ENCODE data around the gene VPS33A.

The VPS33A gene

GRCh38 chr12:122205053-122205925 is 61.0 kb downstream of the VPS33A start:
- TF ChIP-seq REST (IDR thresholded peaks at IDR 0.05; ENCODE audit: insufficient read depth in 1 of 2, low read depth in 2 of 2, low read length in 2 of 2) (no peak), FOXP2 (optimal IDR thresholded peaks at IDR 0.05; ENCODE audit: borderline replicate concordance, extremely low read depth, extremely low read length, insufficient read depth) (no peak), TAF1 (IDR thresholded peaks at IDR 0.05; ENCODE audit: borderline replicate concordance, insufficient read depth, low read length) (no peak), POLR2AphosphoS5 (IDR thresholded peaks at IDR 0.05; ENCODE audit: low read depth, low read length) (no peak), SIN3A (IDR thresholded peaks at IDR 0.05; ENCODE audit: borderline replicate concordance, insufficient read depth, low read length) (no peak)

- TF ChIP-seq FOXP2 (optimal IDR thresholded peaks at IDR 0.05; ENCODE audit: borderline replicate concordance, extremely low read depth, extremely low read length, insufficient read depth), result no peak
- no peak for TF ChIP-seq REST (IDR thresholded peaks at IDR 0.05; ENCODE audit: insufficient read depth in 1 of 2, low read depth in 2 of 2, low read length in 2 of 2)
- no peak for TF ChIP-seq TAF1 (IDR thresholded peaks at IDR 0.05; ENCODE audit: borderline replicate concordance, insufficient read depth, low read length)
- TF ChIP-seq POLR2AphosphoS5 (IDR thresholded peaks at IDR 0.05; ENCODE audit: low read depth, low read length), result no peak
- no peak for TF ChIP-seq SIN3A (IDR thresholded peaks at IDR 0.05; ENCODE audit: borderline replicate concordance, insufficient read depth, low read length)
Measured at GRCh38 chr12:122204167-122205052, 61.9 kb downstream of the VPS33A start.

DNA sequence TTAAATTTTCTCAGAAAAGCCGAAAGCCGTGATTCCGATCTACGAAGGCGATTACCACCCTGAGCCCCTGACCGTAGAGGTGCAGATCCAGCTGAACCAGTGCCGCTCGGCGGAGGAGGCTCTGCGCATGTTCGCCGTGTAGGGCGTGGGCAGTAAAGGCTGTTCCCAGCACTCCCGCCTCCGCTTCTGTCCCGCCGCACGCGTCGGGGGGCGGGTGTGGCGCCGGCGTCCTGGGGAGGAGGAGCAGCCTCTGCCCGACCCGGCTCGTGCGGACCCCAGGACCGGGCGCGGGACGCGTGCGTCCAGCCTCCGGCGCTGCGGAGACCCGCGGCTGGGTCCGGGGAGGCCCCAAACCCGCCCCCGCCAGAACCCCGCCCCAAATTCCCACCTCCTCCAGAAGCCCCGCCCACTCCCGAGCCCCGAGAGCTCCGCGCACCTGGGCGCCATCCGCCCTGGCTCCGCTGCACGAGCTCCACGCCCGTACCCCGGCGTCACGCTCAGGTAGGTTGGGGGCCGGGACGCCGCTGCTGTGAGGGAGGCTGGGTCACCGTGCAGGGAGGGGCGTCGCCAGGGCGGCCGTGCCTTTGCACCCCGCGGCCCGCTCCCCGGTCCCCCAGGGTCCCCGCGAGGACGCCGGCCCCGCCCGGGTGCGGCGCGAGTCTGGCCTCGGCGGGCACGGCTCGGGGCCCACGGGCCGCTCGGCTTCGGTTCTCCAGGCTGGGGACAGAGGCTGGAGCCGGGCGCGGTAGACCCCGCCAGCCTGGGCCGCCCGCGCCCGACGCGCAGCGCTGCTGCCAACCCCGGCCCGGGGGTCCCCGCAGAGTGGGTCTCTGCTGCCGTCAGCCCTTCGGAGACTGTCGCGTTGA is 62.8 kb downstream of the VPS33A start, which contains the start of gene B3GNT4:
Gene B3GNT4, plus strand, starts transcription at position 409 of the 866 bp plus-strand sequence. CDS start 910 bp downstream, outside the sequence.
- no peak for TF ChIP-seq REST (IDR thresholded peaks at IDR 0.05; ENCODE audit: insufficient read depth in 1 of 2, low read depth in 2 of 2, low read length in 2 of 2)
- TF ChIP-seq TAF1 (IDR thresholded peaks at IDR 0.05; ENCODE audit: borderline replicate concordance, insufficient read depth, low read length), result no peak
- TF ChIP-seq FOXP2 (optimal IDR thresholded peaks at IDR 0.05; ENCODE audit: borderline replicate concordance, extremely low read depth, extremely low read length, insufficient read depth), result no peak
- no peak for TF ChIP-seq POLR2AphosphoS5 (IDR thresholded peaks at IDR 0.05; ENCODE audit: low read depth, low read length)
- TF ChIP-seq SIN3A (IDR thresholded peaks at IDR 0.05; ENCODE audit: borderline replicate concordance, insufficient read depth, low read length), result no peak

GRCh38 chr12:122202017-122202416 is 64.3 kb downstream of the VPS33A start:
- TF ChIP-seq SIN3A (IDR thresholded peaks at IDR 0.05; ENCODE audit: borderline replicate concordance, insufficient read depth, low read length), result no peak
- TF ChIP-seq FOXP2 (optimal IDR thresholded peaks at IDR 0.05; ENCODE audit: borderline replicate concordance, extremely low read depth, extremely low read length, insufficient read depth), result no peak
- no peak for TF ChIP-seq TAF1 (IDR thresholded peaks at IDR 0.05; ENCODE audit: borderline replicate concordance, insufficient read depth, low read length)
- no peak for TF ChIP-seq REST (IDR thresholded peaks at IDR 0.05; ENCODE audit: insufficient read depth in 1 of 2, low read depth in 2 of 2, low read length in 2 of 2)
- no peak for TF ChIP-seq POLR2AphosphoS5 (IDR thresholded peaks at IDR 0.05; ENCODE audit: low read depth, low read length)

Measured in PFSK-1 (cell line).